Natural killer cell (primary cell): Measurements from ENCODE around the gene DIAPH3. TPM values are rescaled to one million over a fixed set of nuclear protein-coding genes. Genes with fewer than 3 reads are reported as not detected.

Experiments
- ATAC-seq, 3 donors: fragments of 150-1000 bp in 2 of 3; fragments of 200-7000 bp in 1 of 3; cut with Tn5 transposase; 1 replicate in 1 of 3; 2 replicates in 2 of 3; pipeline ENCODE4 v1.10.0; 2021; ENCODE audit warnings: mild to moderate bottlenecking in 2 of 3, moderate library complexity in 2 of 3
- DNase-seq, 2 donors: peaks; one replicate each; pipeline versions ENCODE4 v3.0.0 to v3.0.0-alpha.2; 2013 to 2021; ENCODE audit warnings: mixed read lengths in 1 of 2
- H3K27ac ChIP-seq: one replicate; pipeline ENCODE4 v1.5.1; 2013; ENCODE audit warnings: mild to moderate bottlenecking, low read length
- H3K27me3 ChIP-seq: one replicate; pipeline ENCODE4 v1.6.1; 2013; ENCODE audit warnings: low read length; ENCODE audit not compliant: control insufficient read depth, insufficient read depth
- H3K36me3 ChIP-seq: one replicate; pipeline ENCODE4 v1.6.1; 2013; ENCODE audit warnings: low read length; ENCODE audit not compliant: control insufficient read depth, insufficient read depth
- H3K4me1 ChIP-seq: one replicate; pipeline ENCODE4 v1.6.1; 2013; ENCODE audit warnings: low read length; ENCODE audit not compliant: control insufficient read depth, insufficient read depth
- H3K4me3 ChIP-seq: one replicate; pipeline ENCODE4 v1.5.1; 2013; ENCODE audit warnings: low read length
- H3K9me3 ChIP-seq: one replicate; pipeline ENCODE4 v1.6.1; 2013; ENCODE audit warnings: low read length; ENCODE audit not compliant: control insufficient read depth, insufficient read depth
- H3K27ac Mint-ChIP-seq, 2 donors: one replicate each; pipeline ENCODE4 v1.8.0; 2022; ENCODE audit warnings: mild to moderate bottlenecking in 2 of 2, mixed read lengths in 2 of 2, moderate library complexity in 1 of 2
- H3K27me3 Mint-ChIP-seq, 2 donors: one replicate each; pipeline ENCODE4 v1.8.0; 2022; ENCODE audit warnings: low read depth in 2 of 2, mixed read lengths in 2 of 2
- H3K36me3 Mint-ChIP-seq: one replicate; pipeline ENCODE4 v1.8.0; 2022; ENCODE audit warnings: mixed read lengths
- H3K4me1 Mint-ChIP-seq, 2 donors: one replicate each; pipeline ENCODE4 v1.8.0; 2022; ENCODE audit warnings: mixed read lengths in 2 of 2
- H3K4me3 Mint-ChIP-seq: one replicate; pipeline ENCODE4 v1.8.0; 2022; ENCODE audit warnings: mild to moderate bottlenecking, moderate library complexity, mixed read lengths
- H3K9me3 Mint-ChIP-seq, 2 donors: one replicate each; pipeline ENCODE4 v1.8.0; 2022; ENCODE audit warnings: mixed read lengths in 2 of 2
- CTCF ChIP-seq: fragments of 200-600 bp; IDR thresholded peaks from one replicate; pipeline ENCODE4 v1.8.0; 2022; ENCODE audit warnings: antibody characterized with exemption
- WGBS: methylation state at CpG from one replicate; pipeline ENCODE4 v1.1.7; 2013; ENCODE audit warnings: missing lambda C conversion rate; ENCODE audit not compliant: insufficient coverage; 5-methylcytosine and 5-hydroxymethylcytosine counted together
- intact Hi-C: fragments of 100-400 bp; cut with micrococcal nuclease; formaldehyde crosslinking; loops from one replicate; pipeline ENCODE4 v1.14.2; 2022
- total RNA-seq, 4 donors: library from RNA; stranded (reverse); fragments of 120-200 nt in 1 of 4; gene quantifications; one replicate each; pipeline versions ENCODE4 v1.2.3 to v1.2.4, GENCODE V29; 2013 to 2022

The DIAPH3 gene
- total RNA-seq, 3 donors from 2014 or later (not counting 1 experiment from before 2014, with no cell fraction given) = 0.54 to 1.0 (median 0.98) TPM

DNA sequence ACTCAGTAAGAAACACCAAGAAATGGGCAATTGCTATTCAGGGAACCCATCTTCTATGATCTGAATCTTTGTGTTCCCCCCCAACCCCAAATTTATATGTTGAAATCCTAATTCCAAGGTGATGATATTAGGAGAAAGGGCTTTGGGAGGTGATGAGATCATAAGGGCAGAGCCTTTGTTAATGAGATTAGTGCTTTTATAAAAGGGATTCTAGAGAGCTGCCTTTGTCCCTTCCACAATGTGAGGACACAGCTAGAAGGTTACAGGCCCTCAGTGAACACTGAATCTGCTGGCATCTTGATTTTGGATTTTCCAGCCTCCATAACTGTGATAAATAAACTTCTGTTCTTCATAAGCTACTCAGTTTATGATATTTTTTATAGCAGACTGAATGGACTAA is 376.0 kb downstream of the DIAPH3 start:
- Mint-ChIP-seq H3K9me3 (no peaks in the 10 kb centered on the region), H3K27ac (no peak overlapping the region), H3K4me3 (no peak overlapping the region), H3K36me3 (no peaks in the 10 kb centered on the region), H3K27me3 (no peaks in the 10 kb centered on the region), H3K4me1 (no peaks in the 10 kb centered on the region)
- H3K4me3 ChIP-seq = no peak overlapping the region
- no peak overlapping the region for H3K27ac ChIP-seq
- intact Hi-C loops = no loop called here
- H3K4me1 ChIP-seq = no peaks in the 10 kb centered on the region
- no peaks in the 10 kb centered on the region for H3K36me3 ChIP-seq
- H3K27me3 ChIP-seq = no peaks in the 10 kb centered on the region
- H3K9me3 ChIP-seq = no peaks in the 10 kb centered on the region
- TF ChIP-seq CTCF = no peak
- DNase-seq (no peak), ATAC-seq (no peak)

GRCh38 chr13:59782696-59783095 is 381.0 kb downstream of the DIAPH3 start:
- Histone ChIP-seq H3K9me3 (no peaks in the 10 kb centered on the region), H3K4me3 (no peak overlapping the region), H3K4me1 (no peaks in the 10 kb centered on the region), H3K27me3 (no peaks in the 10 kb centered on the region), H3K27ac (no peak overlapping the region), H3K36me3 (no peaks in the 10 kb centered on the region)
- Mint-ChIP-seq H3K36me3 (no peaks in the 10 kb centered on the region), H3K27ac (no peak overlapping the region), H3K27me3 (no peaks in the 10 kb centered on the region), H3K4me3 (no peak overlapping the region), H3K4me1 (no peaks in the 10 kb centered on the region), H3K9me3 (no peaks in the 10 kb centered on the region)
- intact Hi-C loops = no loop called here
- no peak for TF ChIP-seq CTCF
- DNase-seq = no peak
- no peak for ATAC-seq
- WGBS = 100% methylated on average over 4 of the region's 4 CpGs

DNA sequence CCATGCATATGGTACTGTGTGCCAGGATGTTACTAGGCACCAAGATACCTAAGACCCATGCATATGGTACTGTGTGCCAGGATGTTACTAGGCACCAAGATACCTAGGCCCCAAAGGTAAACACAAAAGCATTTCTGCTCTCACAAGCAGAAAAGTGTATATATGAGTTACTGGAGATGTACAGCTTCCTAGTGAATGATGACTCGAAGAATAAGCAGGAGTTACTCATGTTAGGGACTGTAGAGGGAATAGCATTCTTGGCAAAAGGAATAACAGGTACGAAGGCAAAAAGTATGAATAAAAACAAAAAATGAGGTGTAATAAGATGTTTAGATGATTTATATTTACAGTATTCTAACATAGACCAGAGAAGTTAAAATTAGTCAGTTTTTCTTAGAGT is 383.7 kb downstream of the DIAPH3 start:
- Mint-ChIP-seq H3K27me3 (no peaks in the 10 kb centered on the region), H3K36me3 (no peaks in the 10 kb centered on the region), H3K27ac (no peak overlapping the region), H3K9me3 (no peaks in the 10 kb centered on the region), H3K4me1 (no peaks in the 10 kb centered on the region), H3K4me3 (no peak overlapping the region)
- intact Hi-C loops = no loop called here
- no peaks in the 10 kb centered on the region for H3K27me3 ChIP-seq
- H3K4me1 ChIP-seq = no peaks in the 10 kb centered on the region
- 81% methylated on average over 1 of the region's 2 CpGs for WGBS
- H3K36me3 ChIP-seq = no peaks in the 10 kb centered on the region
- DNase-seq (no peak), ATAC-seq (no peak)
- TF ChIP-seq CTCF = no peak
- no peaks in the 10 kb centered on the region for H3K9me3 ChIP-seq
- H3K27ac ChIP-seq = no peak overlapping the region
- no peak overlapping the region for H3K4me3 ChIP-seq

GRCh38 chr13:59776924-59777690 is 386.6 kb downstream of the DIAPH3 start:
- no peak for TF ChIP-seq CTCF
- H3K4me1 Mint-ChIP-seq = no peaks in the 10 kb centered on the region
- no peaks in the 10 kb centered on the region for H3K27me3 Mint-ChIP-seq
- H3K9me3 Mint-ChIP-seq = no peaks in the 10 kb centered on the region
- H3K9me3 ChIP-seq = no peaks in the 10 kb centered on the region
- no peak overlapping the region for H3K27ac ChIP-seq
- H3K27ac Mint-ChIP-seq = no peak overlapping the region
- H3K4me1 ChIP-seq = no peaks in the 10 kb centered on the region
- no peak for ATAC-seq
- intact Hi-C loops = no loop called here
- H3K36me3 ChIP-seq = no peaks in the 10 kb centered on the region
- no peaks in the 10 kb centered on the region for H3K36me3 Mint-ChIP-seq
- no peaks in the 10 kb centered on the region for H3K27me3 ChIP-seq
- no peak for DNase-seq
- 87% methylated on average over 4 of the region's 5 CpGs for WGBS
- H3K4me3 Mint-ChIP-seq = no peak overlapping the region
- no peak overlapping the region for H3K4me3 ChIP-seq
